HG03571 (cell line): ENCODE results near the gene VIPR1.

Experiments used
- ATAC-seq: cut with Tn5 transposase; IDR thresholded peaks from one replicate; pipeline ENCODE4 v1.9.1; 2021; ENCODE audit not compliant: unreplicated experiment

Gene VIPR1

GRCh38 chr3:42493126-42493797 is 9.2 kb upstream of the VIPR1 start:
- no peak for ATAC-seq

GRCh38 chr3:42493798-42494151 is 8.7 kb upstream of the VIPR1 start:
- ATAC-seq = no peak

- no peak for ATAC-seq
These were observed 7.0 kb upstream of the VIPR1 start for GRCh38 chr3:42495393-42495792.

GRCh38 chr3:42497009-42497731 is 5.3 kb upstream of the VIPR1 start:
- no peak for ATAC-seq

GRCh38 chr3:42498034-42498433 is 4.4 kb upstream of the VIPR1 start:
- no peak for ATAC-seq

GRCh38 chr3:42498791-42499477 is 3.5 kb upstream of the VIPR1 start:
- ATAC-seq = no peak

- no peak for ATAC-seq
These were observed 3.0 kb upstream of the VIPR1 start for GRCh38 chr3:42499478-42499871.

GRCh38 chr3:42500091-42500490 is 2.4 kb upstream of the VIPR1 start:
- ATAC-seq = no peak

- no peak for ATAC-seq
These were observed 1.5 kb upstream of the VIPR1 start for GRCh38 chr3:42500909-42501308.

GRCh38 chr3:42501321-42501680 is 1.1 kb upstream of the VIPR1 start:
- no peak for ATAC-seq

- no peak for ATAC-seq
These were observed 588 bp upstream of the VIPR1 start for GRCh38 chr3:42501681-42502428.

- no peak for ATAC-seq
These were observed 945 bp downstream of the VIPR1 start for GRCh38 chr3:42503251-42503924.

- ATAC-seq = no peak
These were observed 1.5 kb downstream of the VIPR1 start for GRCh38 chr3:42503957-42504333.

- no peak for ATAC-seq
These were observed 2.1 kb downstream of the VIPR1 start for GRCh38 chr3:42504334-42505127.

- no peak for ATAC-seq
These were observed 2.8 kb downstream of the VIPR1 start for GRCh38 chr3:42505128-42505848.

- no peak for ATAC-seq
These were observed 3.5 kb downstream of the VIPR1 start for GRCh38 chr3:42505849-42506410.

GRCh38 chr3:42507252-42507651 is 4.8 kb downstream of the VIPR1 start:
- ATAC-seq = no peak

GRCh38 chr3:42507761-42508335 is 5.4 kb downstream of the VIPR1 start:
- no peak for ATAC-seq

- ATAC-seq = no peak
These were observed 6.1 kb downstream of the VIPR1 start for GRCh38 chr3:42508562-42508961.
